ENCODE results near the gene LDLR.

DNA sequence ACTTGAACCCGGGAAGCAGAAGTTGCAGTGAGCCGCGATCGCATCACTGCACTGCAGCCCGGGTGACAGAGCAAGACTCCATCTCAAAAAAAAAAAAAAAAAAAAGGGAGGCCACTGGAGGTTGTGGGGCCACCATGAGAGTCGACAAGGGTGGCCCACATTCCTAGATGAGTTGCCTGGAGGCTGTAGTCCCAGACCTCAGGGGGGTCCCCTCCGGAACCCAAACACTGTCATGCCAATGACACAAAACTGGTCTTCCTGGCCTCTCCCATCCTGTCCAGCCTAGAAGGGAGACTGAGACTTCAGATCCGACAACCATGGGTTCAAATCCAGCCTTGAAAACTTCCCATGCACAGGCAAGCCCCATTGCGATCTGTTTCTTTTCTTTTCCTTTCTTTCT is 51.6 kb downstream of the LDLR start:
- TF ChIP-seq CTCF (conservative IDR thresholded peaks at IDR 0.05; ENCODE audit: low read depth, low read length) (no peak), EZH2 (IDR thresholded peaks at IDR 0.05; ENCODE audit: borderline replicate concordance, low read depth, low read length, poor library complexity, severe bottlenecking) (no peak)

All from A673 (cell line).